GM12892 (cell line): ENCODE data around the gene LYPD4.

ENCODE experiments used
- DNase-seq: peaks from one replicate; pipeline ENCODE4 v3.0.0; 2011; ENCODE audit not compliant: insufficient read length
- FAIRE-seq: peaks from 2 replicates; lab custom pipeline; 2011; peaks lifted over from hg19 to GRCh38; lab: Jason Lieb, UNC
- POLR2A ChIP-seq: IDR thresholded peaks from 2 replicates; pipeline ENCODE4 v1.6.1; 2011; ENCODE audit warnings: low read depth, low read length, control low read depth
- POLR2AphosphoS5 ChIP-seq: IDR thresholded peaks from 2 replicates; pipeline ENCODE4 v1.6.1; 2011; ENCODE audit warnings: low read depth, low read length, control low read depth
- TAF1 ChIP-seq: IDR thresholded peaks from 2 replicates; pipeline ENCODE4 v1.6.1; 2011; ENCODE audit warnings: low read depth, mild to moderate bottlenecking, control low read depth, low read length, borderline replicate concordance

LYPD4 gene

GRCh38 chr19:41860419-41861115 lies 16.1 kb upstream of the LYPD4 start:
- peak; percentile 75 for FAIRE-seq
- no peak for TF ChIP-seq POLR2A
- TF ChIP-seq TAF1 = no peak
- no peak; the same call in 1 of the 2 replicates for TF ChIP-seq POLR2AphosphoS5
- no peak for DNase-seq

GRCh38 chr19:41859618-41860418 lies 15.3 kb upstream of the LYPD4 start, which contains the start of gene RPS19:
Gene RPS19 (plus strand): TSS chr19:41860255. CDS start chr19:41860775, 520 bp downstream.
- TF ChIP-seq POLR2A = peak; percentile 98
- TF ChIP-seq TAF1 = peak; percentile 99
- peak; percentile 95 for TF ChIP-seq POLR2AphosphoS5
- DNase-seq (peak; percentile 93), FAIRE-seq (peak; percentile 99)

- DNase-seq = no peak
- FAIRE-seq = no peak
- TF ChIP-seq POLR2A (no peak), TAF1 (no peak), POLR2AphosphoS5 (no peak)
Measured at GRCh38 chr19:41859213-41859617, 14.7 kb upstream of the LYPD4 start.

GRCh38 chr19:41853768-41854167 lies 9.3 kb upstream of the LYPD4 start:
- TF ChIP-seq POLR2A = no peak
- no peak for DNase-seq
- no peak for FAIRE-seq

- DNase-seq (no peak), FAIRE-seq (no peak)
- TF ChIP-seq POLR2AphosphoS5 (no peak), POLR2A (no peak), TAF1 (no peak)
Measured at GRCh38 chr19:41853344-41853743, 8.9 kb upstream of the LYPD4 start.

GRCh38 chr19:41851456-41851855 lies 7.0 kb upstream of the LYPD4 start:
- DNase-seq = no peak
- TF ChIP-seq POLR2A (no peak), TAF1 (no peak), POLR2AphosphoS5 (no peak)
- no peak for FAIRE-seq

GRCh38 chr19:41850381-41850780 lies 5.9 kb upstream of the LYPD4 start:
- no peak for DNase-seq
- TF ChIP-seq TAF1 = no peak
- no peak for TF ChIP-seq POLR2A
- TF ChIP-seq POLR2AphosphoS5 = no peak
- FAIRE-seq = no peak

- TF ChIP-seq TAF1 (no peak), POLR2AphosphoS5 (no peak), POLR2A (no peak)
- FAIRE-seq (no peak), DNase-seq (no peak)
Measured at GRCh38 chr19:41849067-41849466, 4.6 kb upstream of the LYPD4 start.

GRCh38 chr19:41848666-41849065 lies 4.2 kb upstream of the LYPD4 start:
- FAIRE-seq = no peak
- no peak for DNase-seq
- no peak for TF ChIP-seq TAF1
- TF ChIP-seq POLR2AphosphoS5 = no peak
- no peak for TF ChIP-seq POLR2A

GRCh38 chr19:41847351-41848105 lies 3.0 kb upstream of the LYPD4 start:
- DNase-seq (no peak), FAIRE-seq (no peak)
- TF ChIP-seq POLR2A (no peak), TAF1 (no peak), POLR2AphosphoS5 (no peak)

- TF ChIP-seq POLR2AphosphoS5 (no peak), TAF1 (no peak), POLR2A (no peak)
- DNase-seq (no peak), FAIRE-seq (no peak)
Measured at GRCh38 chr19:41845051-41845590, 638 bp upstream of the LYPD4 start.
